K562 (cell line): ENCODE data around the gene FAM83D. TPM values are rescaled to one million over a fixed set of nuclear protein-coding genes. Genes with fewer than 3 reads are reported as not detected.

Source experiments
- ESRRB ChIP-seq: fragments of 250-450 bp; sonication (Bioruptor Pico); IDR thresholded peaks from 2 replicates; pipeline ENCODE4 v1.5.0; 2020; ENCODE audit warnings: mild to moderate bottlenecking, moderate library complexity, borderline replicate concordance
- GTF3C2 ChIP-seq: IDR thresholded peaks from 3 replicates; pipeline ENCODE4 v1.6.1; 2011; ENCODE audit warnings: borderline replicate concordance, mild to moderate bottlenecking, moderate library complexity; ENCODE audit not compliant: insufficient read length; ENCODE audit errors: extremely low read depth
- HLTF ChIP-seq: fragments of 450-650 bp; IDR thresholded peaks from 2 replicates; pipeline ENCODE4 v1.6.1; 2016
- HNRNPL ChIP-seq: fragments of 200-400 bp; formaldehyde crosslinking; IDR thresholded peaks from 2 replicates; pipeline ENCODE4 v1.6.1; 2017; ENCODE audit warnings: low read depth, mild to moderate bottlenecking, low read length
- RBM34 ChIP-seq: fragments of 200-400 bp; formaldehyde crosslinking; IDR thresholded peaks from 2 replicates; pipeline ENCODE4 v1.6.1; 2018; ENCODE audit warnings: low read length, borderline replicate concordance; ENCODE audit not compliant: insufficient read depth
- TEAD4 ChIP-seq, 2 experiments: sonication (generic) in 1 of 2; formaldehyde crosslinking in 1 of 2; IDR thresholded peaks; 2 replicates each; pipeline versions ENCODE4 v1.6.1 to v1.8.0; 2012 to 2022; ENCODE audit warnings: borderline replicate concordance in 1 of 2, inconsistent platforms in 1 of 2, low read length in 1 of 2, mild to moderate bottlenecking in 1 of 2, missing genetic modification reagents in 1 of 2
- THAP7 ChIP-seq: fragments of 250-450 bp; sonication (Bioruptor Pico); IDR thresholded peaks from 2 replicates; pipeline ENCODE4 v1.5.0; 2021
- ZNF197 ChIP-seq: fragments of 200-800 bp; sonication (Bioruptor generic); IDR thresholded peaks from 2 replicates; pipeline ENCODE4 v1.6.1; 2016; ENCODE audit warnings: low read depth, missing genetic modification characterization, missing compliant biosample characterization
- ZNF232 ChIP-seq: sonication (generic); formaldehyde crosslinking; IDR thresholded peaks from 2 replicates; pipeline ENCODE4 v1.8.0; 2022; ENCODE audit warnings: mild to moderate bottlenecking, missing genetic modification reagents
- polyA plus RNA-seq, 8 experiments: library from polyadenylated mRNA; depleted of rRNA in 4 of 8; stranded (reverse) in 5 of 8; unstranded in 3 of 8; fragments of >200 nt; fragmentation: Nextera tagmentation in 2 of 8; fragmentation: Illumina TruSeq in 1 of 8; extraction: Ambion mirVana in 2 of 8; extraction: Trizol in 1 of 8; gene quantifications; 2 replicates each; pipeline versions ENCODE4 v1.2.1 to v1.2.3, GENCODE V29; 2011 to 2014; ENCODE audit warnings: inconsistent platforms in 1 of 8, missing spikeins in 1 of 8
- total RNA-seq, 7 experiments: library from RNA; depleted of rRNA in 6 of 7; stranded (reverse); fragments of >200 nt in 6 of 7; fragmentation: Illumina TruSeq in 2 of 7; extraction: Trizol in 2 of 7; gene quantifications; 2 replicates each; pipeline versions ENCODE4 v1.2.1 to v1.2.3, GENCODE V29; 2011 to 2021; ENCODE audit warnings: low replicate concordance in 1 of 7
- TF ChIP-seq, protein P1 (sequence below), 2 experiments: fragments of 450-650 bp; IDR thresholded peaks; 2 replicates each; pipeline ENCODE4 v1.6.1; 2016; ENCODE audit warnings: mild to moderate bottlenecking in 2 of 2, borderline replicate concordance in 1 of 2, low read depth in 1 of 2, moderate library complexity in 1 of 2
- TF ChIP-seq, protein P2 (sequence below): sonication (generic); formaldehyde crosslinking; IDR thresholded peaks from 2 replicates; pipeline ENCODE4 v1.8.0; 2022; ENCODE audit warnings: mild to moderate bottlenecking, missing genetic modification reagents

The FAM83D gene
- total and polyA plus RNA-seq, 9 of the 15 experiments (the other 6 are each of a cell fraction or from before 2014, with no cell fraction given): 8.2 to 66.1 (median 43.5) TPM

DNA sequence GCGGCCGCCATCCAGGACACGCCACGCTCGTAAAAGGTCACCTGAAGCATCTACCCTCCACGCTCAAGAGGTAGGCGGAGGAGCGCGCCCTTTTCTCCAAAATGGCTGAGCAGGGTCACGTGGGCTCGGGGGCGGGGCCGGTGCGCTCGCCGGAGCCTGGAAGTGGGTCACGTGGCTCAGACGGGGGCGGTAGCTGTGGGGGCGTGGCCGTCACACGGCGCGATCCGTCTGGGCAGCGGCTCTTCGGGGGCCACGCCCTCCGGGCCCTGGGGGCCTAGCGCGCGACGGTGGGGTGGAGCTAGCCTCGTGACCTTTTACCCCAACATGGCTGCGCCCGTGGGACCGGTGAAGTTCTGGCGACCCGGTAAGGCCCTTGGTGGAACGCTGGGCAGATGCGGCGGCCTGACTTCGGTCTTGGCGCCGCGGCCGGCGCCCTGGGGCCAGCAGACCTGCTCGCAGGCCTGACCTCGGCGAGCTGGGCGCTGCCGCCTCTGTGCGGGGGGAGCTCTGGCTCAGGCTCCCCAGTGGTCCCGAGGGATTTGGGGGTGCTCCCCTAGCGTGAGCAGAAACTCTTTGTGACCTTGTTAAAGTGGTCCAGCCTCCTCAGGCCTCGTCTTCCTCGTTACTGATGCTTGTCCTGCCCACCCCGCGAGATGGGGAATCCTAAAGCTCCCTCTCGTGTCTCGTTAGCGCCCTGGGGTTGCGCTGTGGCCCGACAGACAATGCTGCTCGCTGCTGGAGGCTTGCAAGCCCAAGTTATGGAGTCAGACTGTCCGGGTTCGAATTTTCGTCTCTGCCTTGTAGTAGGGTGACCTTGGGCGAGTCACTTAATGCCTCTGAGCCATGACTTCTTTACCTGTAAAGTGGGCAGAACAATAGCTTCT lies 36.1 kb downstream of the FAM83D start, which contains the start of gene DHX35 (continued):
- TF ChIP-seq, protein P1, sequence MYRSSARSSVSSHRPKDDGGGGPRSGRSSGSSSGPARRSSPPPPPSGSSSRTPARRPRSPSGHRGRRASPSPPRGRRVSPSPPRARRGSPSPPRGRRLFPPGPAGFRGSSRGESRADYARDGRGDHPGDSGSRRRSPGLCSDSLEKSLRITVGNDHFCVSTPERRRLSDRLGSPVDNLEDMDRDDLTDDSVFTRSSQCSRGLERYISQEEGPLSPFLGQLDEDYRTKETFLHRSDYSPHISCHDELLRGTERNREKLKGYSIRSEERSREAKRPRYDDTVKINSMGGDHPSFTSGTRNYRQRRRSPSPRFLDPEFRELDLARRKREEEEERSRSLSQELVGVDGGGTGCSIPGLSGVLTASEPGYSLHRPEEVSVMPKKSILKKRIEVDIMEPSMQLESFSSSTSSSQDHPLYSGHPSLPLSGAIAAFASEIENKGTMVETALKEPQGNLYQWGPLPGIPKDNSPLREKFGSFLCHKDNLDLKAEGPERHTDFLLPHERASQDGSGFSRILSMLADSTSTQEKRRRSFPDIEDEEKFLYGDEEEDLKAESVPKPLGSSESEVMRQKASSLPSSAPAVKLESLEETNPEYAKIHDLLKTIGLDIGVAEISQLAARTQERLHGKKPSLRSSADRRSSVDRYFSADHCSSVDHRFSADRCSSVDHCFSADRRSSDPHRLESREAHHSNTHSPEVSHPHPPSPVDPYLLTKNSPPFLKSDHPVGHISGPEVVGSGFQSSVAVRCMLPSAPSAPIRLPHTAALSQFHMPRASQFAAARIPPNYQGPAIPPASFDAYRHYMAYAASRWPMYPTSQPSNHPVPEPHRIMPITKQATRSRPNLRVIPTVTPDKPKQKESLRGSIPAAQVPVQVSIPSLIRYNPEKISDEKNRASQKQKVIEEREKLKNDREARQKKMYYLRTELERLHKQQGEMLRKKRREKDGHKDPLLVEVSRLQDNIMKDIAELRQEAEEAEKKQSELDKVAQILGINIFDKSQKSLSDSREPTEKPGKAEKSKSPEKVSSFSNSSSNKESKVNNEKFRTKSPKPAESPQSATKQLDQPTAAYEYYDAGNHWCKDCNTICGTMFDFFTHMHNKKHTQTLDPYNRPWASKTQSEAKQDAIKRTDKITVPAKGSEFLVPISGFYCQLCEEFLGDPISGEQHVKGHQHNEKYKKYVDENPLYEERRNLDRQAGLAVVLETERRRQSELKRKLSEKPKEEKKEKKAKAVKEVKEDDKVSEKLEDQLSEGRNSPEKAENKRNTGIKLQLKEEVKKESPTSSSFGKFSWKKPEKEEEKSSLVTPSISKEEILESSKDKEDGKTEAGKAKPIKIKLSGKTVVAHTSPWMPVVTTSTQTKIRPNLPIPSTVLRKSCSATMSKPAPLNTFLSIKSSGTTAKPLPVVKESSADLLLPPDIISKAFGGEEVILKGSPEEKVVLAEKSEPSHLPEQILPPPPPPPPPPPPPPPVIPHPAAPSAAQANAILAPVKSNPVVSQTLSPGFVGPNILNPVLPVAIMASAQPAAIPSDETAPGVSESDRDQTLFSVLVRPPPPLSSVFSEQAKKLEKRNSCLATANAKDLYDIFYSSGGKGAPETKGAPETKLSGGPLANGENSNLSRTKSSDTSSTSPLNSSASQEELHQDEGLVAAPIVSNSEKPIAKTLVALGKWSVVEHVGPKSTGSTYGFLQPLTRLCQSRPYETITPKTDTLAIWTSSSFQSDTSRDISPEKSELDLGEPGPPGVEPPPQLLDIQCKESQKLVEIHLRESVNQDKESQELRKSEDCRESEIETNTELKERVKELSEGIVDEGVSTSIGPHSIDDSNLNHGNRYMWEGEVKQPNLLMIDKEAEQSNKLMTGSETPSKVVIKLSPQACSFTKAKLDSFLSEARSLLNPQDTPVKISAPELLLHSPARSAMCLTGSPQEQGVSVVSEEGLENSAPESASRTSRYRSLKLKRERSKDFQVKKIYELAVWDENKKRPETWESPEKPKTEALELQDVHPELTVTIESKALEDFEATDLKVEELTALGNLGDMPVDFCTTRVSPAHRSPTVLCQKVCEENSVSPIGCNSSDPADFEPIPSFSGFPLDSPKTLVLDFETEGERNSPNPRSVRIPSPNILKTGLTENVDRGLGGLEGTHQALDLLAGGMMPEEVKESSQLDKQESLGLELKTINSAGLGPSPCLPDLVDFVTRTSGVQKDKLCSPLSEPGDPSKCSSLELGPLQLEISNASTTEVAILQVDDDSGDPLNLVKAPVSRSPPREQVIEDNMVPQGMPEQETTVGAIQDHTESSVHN (IDR thresholded peaks at IDR 0.05; ENCODE audit: borderline replicate concordance in 1 of 2, low read depth in 1 of 2): no peak
- TF ChIP-seq, protein P2, sequence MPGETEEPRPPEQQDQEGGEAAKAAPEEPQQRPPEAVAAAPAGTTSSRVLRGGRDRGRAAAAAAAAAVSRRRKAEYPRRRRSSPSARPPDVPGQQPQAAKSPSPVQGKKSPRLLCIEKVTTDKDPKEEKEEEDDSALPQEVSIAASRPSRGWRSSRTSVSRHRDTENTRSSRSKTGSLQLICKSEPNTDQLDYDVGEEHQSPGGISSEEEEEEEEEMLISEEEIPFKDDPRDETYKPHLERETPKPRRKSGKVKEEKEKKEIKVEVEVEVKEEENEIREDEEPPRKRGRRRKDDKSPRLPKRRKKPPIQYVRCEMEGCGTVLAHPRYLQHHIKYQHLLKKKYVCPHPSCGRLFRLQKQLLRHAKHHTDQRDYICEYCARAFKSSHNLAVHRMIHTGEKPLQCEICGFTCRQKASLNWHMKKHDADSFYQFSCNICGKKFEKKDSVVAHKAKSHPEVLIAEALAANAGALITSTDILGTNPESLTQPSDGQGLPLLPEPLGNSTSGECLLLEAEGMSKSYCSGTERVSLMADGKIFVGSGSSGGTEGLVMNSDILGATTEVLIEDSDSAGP (CRISPR knock-in tag): no peak
- TF ChIP-seq HLTF (no peak; the same call in 1 of the 2 replicates), RBM34 (no peak), HNRNPL (no peak), GTF3C2 (no peak), TEAD4 (IDR thresholded peaks at IDR 0.05; ENCODE audit: low read length) (no peak), TEAD4 (CRISPR knock-in tag; IDR thresholded peaks at IDR 0.05; ENCODE audit: borderline replicate concordance) (no peak), ESRRB (CRISPR knock-in tag) (no peak), ZNF197 (CRISPR knock-in tag) (no peak), ZNF232 (CRISPR knock-in tag) (0 out of 2 replicates have a peak, but pooled peaks have one; percentile 20), THAP7 (CRISPR knock-in tag) (peak; percentile 47; the same call in 1 of the 2 replicates)
